Peyer's patch (tissue), 4 donors: Measurements from ENCODE around the gene CDK3. TPM values are rescaled to one million over a fixed set of nuclear protein-coding genes. Genes with fewer than 3 reads are reported as not detected.

Experiments used
- DNase-seq, 3 donors: peaks; one replicate each; pipeline ENCODE4 v3.0.0-alpha.2; 2017 to 2019
- H3K27ac ChIP-seq, 4 donors: fragments of 200-600 bp; sonication (generic); one replicate each; pipeline ENCODE4 v1.5.1; 2016 to 2019
- H3K27me3 ChIP-seq, 2 donors: fragments of 200-600 bp; sonication (generic); one replicate each; pipeline ENCODE4 v1.5.1; 2019
- H3K36me3 ChIP-seq, 3 donors: fragments of 200-600 bp; sonication (generic); one replicate each; pipeline ENCODE4 v1.5.1; 2016 to 2019
- H3K4me1 ChIP-seq, 4 donors: fragments of 200-600 bp; sonication (generic); one replicate each; pipeline ENCODE4 v1.5.1; 2016 to 2019
- H3K4me3 ChIP-seq, 4 donors: fragments of 200-600 bp; sonication (generic); 1 replicate in 3 of 4; 2 replicates in 1 of 4; pipeline ENCODE4 v1.5.1; 2016 to 2019; ENCODE audit warnings: mild to moderate bottlenecking in 1 of 4
- H3K9me3 ChIP-seq, 4 donors: fragments of 200-600 bp; sonication (generic); one replicate each; pipeline ENCODE4 v1.5.1; 2016 to 2019; ENCODE audit warnings: mild to moderate bottlenecking in 1 of 4
- CTCF ChIP-seq, 6 experiments: fragments of 450-650 bp in 4 of 6; fragments of 200-600 bp in 2 of 6; sonication (generic) in 1 of 6; IDR thresholded peaks; one replicate each; pipeline ENCODE4 v1.5.1; 2017 to 2019; ENCODE audit warnings: antibody characterized with exemption in 6 of 6, mild to moderate bottlenecking in 3 of 6, moderate library complexity in 1 of 6
- POLR2A ChIP-seq, 2 donors: fragments of 450-650 bp; IDR thresholded peaks; one replicate each; pipeline ENCODE4 v1.5.1; 2017; ENCODE audit warnings: antibody characterized with exemption in 2 of 2, mild to moderate bottlenecking in 2 of 2, moderate library complexity in 2 of 2
- total RNA-seq, 4 donors: library from RNA; depleted of rRNA; stranded (reverse); fragments of >200 nt; gene quantifications; one replicate each; pipeline ENCODE4 v1.1.0, GENCODE V29; 2016

Gene CDK3
- total RNA-seq, 4 donors from 2014 or later: 11.7 to 38.7 (median 23.5) TPM

DNA sequence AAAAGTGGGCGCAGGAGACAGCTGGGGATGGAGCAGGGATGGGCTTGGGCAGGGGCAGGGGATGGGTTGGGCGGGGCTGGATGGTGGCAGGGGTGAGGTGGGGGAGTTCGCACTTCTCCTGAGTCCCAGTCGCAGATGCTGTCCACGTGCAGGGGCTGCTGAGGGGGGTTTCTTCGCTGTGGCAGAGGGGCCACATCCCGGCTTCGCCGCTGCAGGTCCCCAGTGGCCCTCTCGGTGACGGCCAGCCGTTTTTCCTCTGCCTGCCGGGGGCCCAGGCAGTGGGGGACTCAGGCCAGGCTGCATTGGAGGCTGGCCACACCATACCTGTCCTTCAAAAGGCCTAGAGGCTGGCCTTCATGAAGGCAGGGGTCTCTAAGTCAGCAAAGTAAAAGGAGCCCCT lies 18.1 kb downstream of the CDK3 start:
- no peaks in the 10 kb centered on the region for H3K4me1 ChIP-seq
- TF ChIP-seq CTCF (IDR thresholded peaks at IDR 0.05) (no peak), POLR2A (IDR thresholded peaks at IDR 0.05) (no peak)
- no peaks in the 10 kb centered on the region for H3K9me3 ChIP-seq
- H3K4me3 ChIP-seq: no peak overlapping the region
- H3K27ac ChIP-seq: no peak overlapping the region
- DNase-seq: no peak
- H3K36me3 ChIP-seq: peaks cover 0 to 8% (median 0%) of the 10 kb centered on the region in 3 donors
- H3K27me3 ChIP-seq: no peaks in the 10 kb centered on the region

GRCh38 chr17:76019833-76020467 lies 19.3 kb downstream of the CDK3 start:
- Histone ChIP-seq H3K9me3 (no peaks in the 10 kb centered on the region), H3K27ac (no peak overlapping the region), H3K27me3 (no peaks in the 10 kb centered on the region), H3K4me3 (no peak overlapping the region), H3K36me3 (peaks cover 0 to 4% (median 0%) of the 10 kb centered on the region in 3 donors), H3K4me1 (peaks cover 0 to 6% (median 0%) of the 10 kb centered on the region in 4 donors)
- DNase-seq: no peak
- TF ChIP-seq CTCF (IDR thresholded peaks at IDR 0.05) (no peak), POLR2A (IDR thresholded peaks at IDR 0.05) (no peak)

GRCh38 chr17:76022285-76022684 lies 21.6 kb downstream of the CDK3 start:
- Histone ChIP-seq H3K36me3 (peaks cover 0 to 4% (median 0%) of the 10 kb centered on the region in 3 donors), H3K4me3 (no peak overlapping the region), H3K4me1 (peaks cover 0 to 6% (median 0%) of the 10 kb centered on the region in 4 donors), H3K27ac (no peak overlapping the region), H3K9me3 (no peaks in the 10 kb centered on the region), H3K27me3 (no peaks in the 10 kb centered on the region)
- TF ChIP-seq POLR2A (IDR thresholded peaks at IDR 0.05): no peak
- TF ChIP-seq CTCF (IDR thresholded peaks at IDR 0.05): no peak
- DNase-seq: no peak

- Histone ChIP-seq H3K4me3 (no peak overlapping the region), H3K36me3 (peaks cover 0 to 4% (median 0%) of the 10 kb centered on the region in 3 donors), H3K4me1 (peaks cover 0 to 11% (median 0%) of the 10 kb centered on the region in 4 donors), H3K9me3 (no peaks in the 10 kb centered on the region), H3K27ac (no peak overlapping the region), H3K27me3 (no peaks in the 10 kb centered on the region)
- TF ChIP-seq POLR2A (IDR thresholded peaks at IDR 0.05) (no peak), CTCF (IDR thresholded peaks at IDR 0.05) (no peak)
- no peak for DNase-seq
Measured at GRCh38 chr17:76022973-76023899, 22.6 kb downstream of the CDK3 start.

DNA sequence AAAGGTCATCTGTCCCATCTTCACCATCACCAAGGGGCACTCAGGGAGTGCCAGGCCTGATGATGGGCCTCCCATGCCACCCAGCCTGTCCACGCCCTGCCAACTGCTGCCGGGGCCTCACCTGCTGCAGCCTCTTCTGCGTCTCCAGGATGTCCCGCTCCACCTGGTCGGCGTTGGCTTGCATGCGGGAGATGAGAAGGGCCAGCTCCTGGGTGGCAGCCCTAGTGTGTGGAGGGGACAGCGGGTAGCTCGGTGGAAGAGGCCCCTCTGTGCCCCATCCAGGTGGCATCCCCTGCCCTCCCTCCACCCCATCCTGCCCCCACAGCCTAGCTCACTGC lies 23.2 kb downstream of the CDK3 start:
- Histone ChIP-seq H3K27ac (no peak overlapping the region), H3K4me1 (peaks cover 0 to 18% (median 0%) of the 10 kb centered on the region in 4 donors), H3K36me3 (peaks cover 0 to 4% (median 0%) of the 10 kb centered on the region in 3 donors), H3K27me3 (no peaks in the 10 kb centered on the region), H3K4me3 (no peak overlapping the region), H3K9me3 (no peaks in the 10 kb centered on the region)
- TF ChIP-seq CTCF (IDR thresholded peaks at IDR 0.05) (no peak), POLR2A (IDR thresholded peaks at IDR 0.05) (no peak)
- no peak for DNase-seq
